BE2C (cell line): Measurements from ENCODE around the gene EFHD1.

ENCODE experiments used
- DNase-seq: peaks from one replicate; pipeline ENCODE4 v3.0.0-alpha.2; 2020
- H3K27me3 ChIP-seq: fragments of 250-450 bp; sonication (Bioruptor Pico); 2 replicates; pipeline ENCODE4 v1.5.1; 2020; ENCODE audit warnings: mild to moderate bottlenecking
- H3K36me3 ChIP-seq: fragments of 250-450 bp; sonication (Bioruptor Pico); 2 replicates; pipeline ENCODE4 v1.5.1; 2020; ENCODE audit warnings: mild to moderate bottlenecking
- H3K4me1 ChIP-seq: fragments of 250-450 bp; sonication (Bioruptor Pico); 2 replicates; pipeline ENCODE4 v1.5.1; 2020
- H3K4me3 ChIP-seq: 2 replicates; pipeline ENCODE4 v1.5.1; 2011; ENCODE audit warnings: low read depth, low read length
- H3K9me3 ChIP-seq: fragments of 250-450 bp; sonication (Bioruptor Pico); 2 replicates; pipeline ENCODE4 v1.5.1; 2020
- CTCF ChIP-seq: IDR thresholded peaks from 2 replicates; pipeline ENCODE4 v1.5.1; 2012; ENCODE audit warnings: mild to moderate bottlenecking, low read depth, low read length

The EFHD1 gene

GRCh38 chr2:232623768-232624765, 9.3 kb upstream of the EFHD1 start:
- no peak for TF ChIP-seq CTCF
- DNase-seq = no peak
- Histone ChIP-seq H3K27me3 (no peaks in the 10 kb centered on the region), H3K9me3 (no peaks in the 10 kb centered on the region), H3K4me1 (no peaks in the 10 kb centered on the region), H3K36me3 (no peaks in the 10 kb centered on the region), H3K4me3 (no peak overlapping the region)

GRCh38 chr2:232626584-232626983, 6.8 kb upstream of the EFHD1 start:
- Histone ChIP-seq H3K9me3 (no peaks in the 10 kb centered on the region), H3K4me3 (no peak overlapping the region), H3K27me3 (no peaks in the 10 kb centered on the region), H3K36me3 (no peaks in the 10 kb centered on the region), H3K4me1 (no peaks in the 10 kb centered on the region)
- DNase-seq = no peak
- TF ChIP-seq CTCF = no peak

- Histone ChIP-seq H3K9me3 (no peaks in the 10 kb centered on the region), H3K4me3 (no peak overlapping the region), H3K4me1 (no peaks in the 10 kb centered on the region), H3K36me3 (no peaks in the 10 kb centered on the region), H3K27me3 (peaks cover 16% of the 10 kb centered on the region)
- DNase-seq = no peak
- no peak for TF ChIP-seq CTCF
Measured at GRCh38 chr2:232628466-232629128, 4.8 kb upstream of the EFHD1 start.

- DNase-seq = no peak
- H3K4me1 ChIP-seq = no peaks in the 10 kb centered on the region
- TF ChIP-seq CTCF = no peak
- H3K4me3 ChIP-seq = no peak overlapping the region
- peaks cover 22% of the 10 kb centered on the region for H3K27me3 ChIP-seq
- no peaks in the 10 kb centered on the region for H3K36me3 ChIP-seq
- no peaks in the 10 kb centered on the region for H3K9me3 ChIP-seq
Measured at GRCh38 chr2:232629129-232629475, 4.3 kb upstream of the EFHD1 start.

- H3K4me3 ChIP-seq = peak overlapping the region; percentile 54
- DNase-seq = no peak
- H3K9me3 ChIP-seq = no peaks in the 10 kb centered on the region
- no peak for TF ChIP-seq CTCF
- H3K4me1 ChIP-seq = no peaks in the 10 kb centered on the region
- H3K27me3 ChIP-seq = peaks cover 37% of the 10 kb centered on the region
- H3K36me3 ChIP-seq = no peaks in the 10 kb centered on the region
Measured at GRCh38 chr2:232632229-232632903, 1.0 kb upstream of the EFHD1 start.
